Suprapubic skin (tissue), 4 donors: ENCODE results near the gene TMCO4.

Experiments used
- EP300 ChIP-seq: sonication (generic); formaldehyde crosslinking; IDR thresholded peaks from one replicate; pipeline ENCODE4 v1.6.1; 2017; ENCODE audit warnings: antibody characterized with exemption
- POLR2A ChIP-seq, 2 donors: fragments of 450-650 bp; IDR thresholded peaks; one replicate each; pipeline ENCODE4 v1.6.1; 2017; ENCODE audit warnings: antibody characterized with exemption in 2 of 2, mild to moderate bottlenecking in 2 of 2, moderate library complexity in 2 of 2
- POLR2AphosphoS5 ChIP-seq, 3 donors: sonication (generic); formaldehyde crosslinking; IDR thresholded peaks; one replicate each; pipeline ENCODE4 v1.6.1; 2017; ENCODE audit warnings: antibody characterized with exemption in 3 of 3
- TF ChIP-seq, protein P1 (sequence below), 2 donors: fragments of 200-600 bp in 1 of 2; fragments of 450-650 bp in 1 of 2; sonication (generic) in 1 of 2; IDR thresholded peaks; one replicate each; pipeline ENCODE4 v1.5.1; 2016 to 2019; ENCODE audit warnings: antibody characterized with exemption in 2 of 2, mild to moderate bottlenecking in 1 of 2, moderate library complexity in 1 of 2

- TF ChIP-seq, protein P1, sequence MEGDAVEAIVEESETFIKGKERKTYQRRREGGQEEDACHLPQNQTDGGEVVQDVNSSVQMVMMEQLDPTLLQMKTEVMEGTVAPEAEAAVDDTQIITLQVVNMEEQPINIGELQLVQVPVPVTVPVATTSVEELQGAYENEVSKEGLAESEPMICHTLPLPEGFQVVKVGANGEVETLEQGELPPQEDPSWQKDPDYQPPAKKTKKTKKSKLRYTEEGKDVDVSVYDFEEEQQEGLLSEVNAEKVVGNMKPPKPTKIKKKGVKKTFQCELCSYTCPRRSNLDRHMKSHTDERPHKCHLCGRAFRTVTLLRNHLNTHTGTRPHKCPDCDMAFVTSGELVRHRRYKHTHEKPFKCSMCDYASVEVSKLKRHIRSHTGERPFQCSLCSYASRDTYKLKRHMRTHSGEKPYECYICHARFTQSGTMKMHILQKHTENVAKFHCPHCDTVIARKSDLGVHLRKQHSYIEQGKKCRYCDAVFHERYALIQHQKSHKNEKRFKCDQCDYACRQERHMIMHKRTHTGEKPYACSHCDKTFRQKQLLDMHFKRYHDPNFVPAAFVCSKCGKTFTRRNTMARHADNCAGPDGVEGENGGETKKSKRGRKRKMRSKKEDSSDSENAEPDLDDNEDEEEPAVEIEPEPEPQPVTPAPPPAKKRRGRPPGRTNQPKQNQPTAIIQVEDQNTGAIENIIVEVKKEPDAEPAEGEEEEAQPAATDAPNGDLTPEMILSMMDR (IDR thresholded peaks at IDR 0.05), result no peak
- TF ChIP-seq EP300 (no peak), POLR2A (IDR thresholded peaks at IDR 0.05) (no peak), POLR2AphosphoS5 (IDR thresholded peaks at IDR 0.05) (no peak)
Measured at GRCh38 chr1:19824036-19824435, 24.3 kb upstream of the TMCO4 start.
